Measurements from ENCODE around the gene ENDOU. TPM values are rescaled to one million over a fixed set of nuclear protein-coding genes. Genes with fewer than 3 reads are reported as not detected.

The ENDOU gene
- total RNA-seq, 3 donors from 2014 or later, result 0.98 to 1.4 (median 1.0) TPM

- intact Hi-C loops (cut with DNase I; ENCODE audit: low total_unique reads), result no loop called here
- H3K4me1 ChIP-seq, result peaks cover 0 to 5% of the 10 kb centered on the region in 2 donors
- TF ChIP-seq POLR2A (IDR thresholded peaks at IDR 0.05) (peak; percentile 43), CTCF (IDR thresholded peaks at IDR 0.05) (peak; percentile 37 to 70 (median 57)), POLR2AphosphoS5 (IDR thresholded peaks at IDR 0.05) (peak in 2 of 3 donors; percentile 56 to 69)
- H3K27ac ChIP-seq, result peak within 1 kb of the TSS; percentile 91 to 95
- H3K9me3 ChIP-seq, result no peaks in the 10 kb centered on the region
- H3K36me3 ChIP-seq, result no peaks in the 10 kb centered on the region
- H3K4me3 ChIP-seq, result peak within 1 kb of the TSS; percentile 89 to 99 (median 94)
- peak; percentile 96 to 97 for DNase-seq (ENCODE audit: low spot score in 2 of 2)
- H3K27me3 ChIP-seq, result no peaks in the 10 kb centered on the region
Measured at GRCh38 chr12:47705566-47706425, 19.5 kb downstream of the ENDOU start, which contains the start of gene RPAP3. Gene RPAP3 (minus strand): TSS chr12:47706030. CDS start chr12:47702840, 3,190 bp downstream.

DNA sequence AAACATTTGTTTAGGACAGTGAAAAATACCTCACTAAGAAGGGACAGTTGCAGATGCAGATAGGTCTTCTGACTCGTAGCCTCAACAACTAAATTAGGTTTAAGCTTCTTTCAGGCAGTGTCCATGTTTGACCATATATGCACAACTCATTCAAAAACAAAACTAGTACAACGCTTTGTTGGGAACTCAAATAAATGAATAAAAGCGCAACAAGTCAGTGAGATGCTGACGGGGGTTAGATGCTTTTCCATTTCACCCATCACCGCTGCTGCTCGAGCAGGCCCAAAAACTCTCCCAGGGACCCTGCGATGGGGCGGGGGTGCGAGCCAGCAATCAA, 20.1 kb downstream of the ENDOU start:
- peak overlapping the region; percentile 89 to 99 (median 94) for H3K4me3 ChIP-seq
- no peak for TF ChIP-seq POLR2A (IDR thresholded peaks at IDR 0.05)
- H3K4me1 ChIP-seq, result peaks cover 0 to 5% of the 10 kb centered on the region in 2 donors
- no peaks in the 10 kb centered on the region for H3K9me3 ChIP-seq
- no peaks in the 10 kb centered on the region for H3K36me3 ChIP-seq
- no peak for DNase-seq (ENCODE audit: low spot score in 2 of 2)
- intact Hi-C loops (cut with DNase I; ENCODE audit: low total_unique reads), result no loop called here
- peak overlapping the region; percentile 91 to 95 for H3K27ac ChIP-seq
- no peaks in the 10 kb centered on the region for H3K27me3 ChIP-seq

DNA sequence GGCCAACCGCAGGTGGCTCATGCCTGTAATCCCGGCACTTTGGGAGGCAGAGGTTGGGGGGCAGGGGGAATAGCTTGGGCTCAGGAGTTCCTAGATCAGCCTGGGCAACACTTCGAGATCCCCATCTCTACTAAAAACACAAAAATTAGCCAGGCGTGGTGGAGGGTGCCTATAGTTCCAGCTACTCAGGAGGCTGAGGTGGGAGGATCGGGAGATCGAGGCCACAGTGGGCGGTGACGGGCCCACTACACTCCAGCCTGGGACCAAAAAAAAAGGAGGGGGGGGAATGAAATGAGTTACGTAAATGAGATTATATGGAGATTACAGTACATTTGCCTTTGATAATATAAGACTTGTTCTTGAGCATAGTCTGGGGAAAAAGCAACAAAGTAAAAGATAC, 20.6 kb downstream of the ENDOU start:
- TF ChIP-seq POLR2AphosphoS5 (IDR thresholded peaks at IDR 0.05), result no peak
- TF ChIP-seq POLR2A (IDR thresholded peaks at IDR 0.05), result no peak
- TF ChIP-seq CTCF (IDR thresholded peaks at IDR 0.05), result no peak
- Histone ChIP-seq H3K27ac (no peak overlapping the region), H3K4me3 (peak overlapping the region; percentile 89 to 99 (median 94))

DNA sequence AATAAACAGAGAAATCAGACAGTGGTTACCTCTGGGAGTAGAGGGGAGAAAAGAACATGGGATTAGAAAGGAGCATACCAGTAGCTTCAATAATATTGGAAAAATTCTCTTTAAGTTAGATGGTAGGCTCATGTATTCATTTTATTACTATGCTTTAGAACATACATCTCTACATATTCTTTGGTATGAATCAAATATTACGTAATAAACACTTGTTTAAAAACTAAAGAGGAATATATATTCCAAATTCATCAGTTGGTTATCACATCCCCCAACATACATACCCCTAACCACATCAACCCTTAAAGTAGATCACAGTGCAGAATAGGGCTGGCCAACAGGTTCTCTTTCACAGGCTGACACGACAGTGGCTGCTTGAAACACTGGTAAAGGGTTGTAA, 25.0 kb downstream of the ENDOU start:
- Histone ChIP-seq H3K27ac (no peak overlapping the region), H3K9me3 (no peaks in the 10 kb centered on the region), H3K4me3 (no peak overlapping the region), H3K36me3 (no peaks in the 10 kb centered on the region), H3K4me1 (no peaks in the 10 kb centered on the region), H3K27me3 (no peaks in the 10 kb centered on the region)
- TF ChIP-seq POLR2A (IDR thresholded peaks at IDR 0.05), result no peak
- TF ChIP-seq CTCF (IDR thresholded peaks at IDR 0.05), result no peak
- no peak for TF ChIP-seq POLR2AphosphoS5 (IDR thresholded peaks at IDR 0.05)
- intact Hi-C loops (cut with DNase I; ENCODE audit: low total_unique reads), result no loop called here
- DNase-seq (ENCODE audit: low spot score in 2 of 2), result no peak

More for the DNA sequence above, 20.6 kb downstream of the ENDOU start:
- Histone ChIP-seq H3K9me3 (no peaks in the 10 kb centered on the region), H3K27me3 (no peaks in the 10 kb centered on the region), H3K36me3 (no peaks in the 10 kb centered on the region), H3K4me1 (peaks cover 0 to 5% of the 10 kb centered on the region in 2 donors)
- DNase-seq (ENCODE audit: low spot score in 2 of 2), result no peak
- intact Hi-C loops (cut with DNase I; ENCODE audit: low total_unique reads), result no loop called here

DNA sequence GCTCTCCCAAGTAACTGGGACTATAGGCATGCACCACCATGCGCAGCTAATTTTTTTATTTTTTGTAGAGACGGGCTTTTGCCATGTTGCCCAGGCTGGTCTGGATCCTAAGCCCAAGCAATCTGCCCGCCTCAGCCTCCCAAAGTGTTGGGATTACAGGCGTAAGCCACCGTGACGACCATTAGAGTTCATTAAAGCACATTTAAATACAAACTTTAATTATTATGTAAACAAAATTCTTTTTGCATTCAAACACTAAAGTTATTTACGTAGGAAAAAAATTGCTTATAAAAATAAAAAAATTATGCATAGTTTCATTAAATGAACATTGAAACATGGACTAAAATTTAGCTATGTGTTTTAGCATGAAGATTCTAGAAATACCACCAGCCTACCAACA, 26.7 kb downstream of the ENDOU start:
- TF ChIP-seq POLR2AphosphoS5 (IDR thresholded peaks at IDR 0.05) (no peak), CTCF (IDR thresholded peaks at IDR 0.05) (no peak), POLR2A (IDR thresholded peaks at IDR 0.05) (no peak)
- Histone ChIP-seq H3K9me3 (no peaks in the 10 kb centered on the region), H3K4me3 (no peak overlapping the region), H3K4me1 (no peaks in the 10 kb centered on the region), H3K27me3 (no peaks in the 10 kb centered on the region), H3K27ac (no peak overlapping the region), H3K36me3 (no peaks in the 10 kb centered on the region)
- no peak for DNase-seq (ENCODE audit: low spot score in 2 of 2)
- intact Hi-C loops (cut with DNase I; ENCODE audit: low total_unique reads), result no loop called here
